Spleen (tissue), 11 donors: ENCODE results near the gene ARHGEF39. TPM values are rescaled to one million over a fixed set of nuclear protein-coding genes. Genes with fewer than 3 reads are reported as not detected.
A peak's percentile ranks its signal among the peaks of the same experiment; 100 is the strongest.

Source experiments
- DNase-seq: peaks from one replicate; pipeline ENCODE4 v3.0.0-alpha.2; 2020
- H3K27ac ChIP-seq, 8 donors: fragments of 200-600 bp; sonication (generic) in 7 of 8; 1 replicate in 4 of 8; 2 replicates in 4 of 8; pipeline versions ENCODE4 v1.5.0 to v1.8.0; 2016 to 2021; ENCODE audit warnings: inconsistent platforms in 4 of 8, mild to moderate bottlenecking in 4 of 8, moderate library complexity in 1 of 8
- H3K27me3 ChIP-seq, 7 donors: fragments of 200-600 bp; sonication (generic) in 6 of 7; replicated peaks in 1 of 7; 1 replicate in 4 of 7; 2 replicates in 3 of 7; pipeline versions ENCODE4 v1.5.0 to v1.8.0; 2016 to 2021; ENCODE audit warnings: inconsistent platforms in 3 of 7, mild to moderate bottlenecking in 1 of 7
- H3K36me3 ChIP-seq, 6 donors: fragments of 200-600 bp; sonication (generic) in 5 of 6; 1 replicate in 4 of 6; 2 replicates in 2 of 6; pipeline versions ENCODE4 v1.5.0 to v1.8.0; 2016 to 2021; ENCODE audit warnings: inconsistent platforms in 2 of 6
- H3K4me1 ChIP-seq, 6 donors: fragments of 200-600 bp; sonication (generic) in 5 of 6; 1 replicate in 3 of 6; 2 replicates in 3 of 6; pipeline versions ENCODE4 v1.5.0 to v1.8.0; 2016 to 2021; ENCODE audit warnings: inconsistent platforms in 3 of 6
- H3K4me3 ChIP-seq, 8 donors: fragments of 200-600 bp; sonication (generic) in 7 of 8; 1 replicate in 4 of 8; 2 replicates in 4 of 8; pipeline versions ENCODE4 v1.5.0 to v1.8.0; 2016 to 2021; ENCODE audit warnings: inconsistent platforms in 4 of 8, mild to moderate bottlenecking in 4 of 8, moderate library complexity in 2 of 8
- H3K9me3 ChIP-seq, 8 donors: fragments of 200-600 bp; sonication (generic) in 7 of 8; 1 replicate in 4 of 8; 2 replicates in 4 of 8; pipeline versions ENCODE4 v1.5.0 to v1.8.0; 2016 to 2021; ENCODE audit warnings: inconsistent platforms in 4 of 8
- POLR2A ChIP-seq, 3 donors: fragments of 450-650 bp; IDR thresholded peaks; one replicate each; pipeline ENCODE4 v1.5.1; 2017; ENCODE audit warnings: antibody characterized with exemption in 3 of 3, mild to moderate bottlenecking in 1 of 3
- POLR2AphosphoS5 ChIP-seq, 3 donors: sonication (generic); formaldehyde crosslinking; IDR thresholded peaks; one replicate each; pipeline ENCODE4 v1.5.1; 2017; ENCODE audit warnings: antibody characterized with exemption in 3 of 3
- WGBS, 5 donors: extraction: QIAGEN DNeasy Blood & Tissue Kit in 3 of 5; methylation state at CpG; one replicate each; pipeline versions ENCODE4 v1.1.5 to v1.1.7; 2013 to 2018; 5-methylcytosine and 5-hydroxymethylcytosine counted together
- intact Hi-C: fragments of 100-400 bp; cut with DNase I; formaldehyde crosslinking; loops from one replicate; pipeline ENCODE4 v1.15.0; 2023; ENCODE audit warnings: low total_unique reads
- polyA plus RNA-seq, 3 donors: library from polyadenylated mRNA; stranded (reverse); fragments of 200-250 nt; gene quantifications; one replicate each; pipeline ENCODE4 v1.2.1, GENCODE V29; 2013
- total RNA-seq, 7 donors: library from RNA; depleted of rRNA in 3 of 7; stranded (reverse); fragments of >200 nt in 3 of 7; fragmentation: NEBNext Ultra II Directional in 4 of 7; extraction: Animal tissue kit (Norgen Biotek cat#: 25700) in 4 of 7; gene quantifications; one replicate each; pipeline versions ENCODE4 v1.1.0 to v1.2.1, GENCODE V29; 2016 to 2021
- TF ChIP-seq, protein P1 (sequence below), 11 experiments: fragments of 200-600 bp in 7 of 11; fragments of 450-650 bp in 4 of 11; sonication (generic) in 4 of 11; IDR thresholded peaks in 8 of 11; conservative IDR thresholded peaks in 3 of 11; 1 replicate in 7 of 11; 2 replicates in 4 of 11; pipeline versions ENCODE4 v1.4.0 to v1.8.0; 2016 to 2021; ENCODE audit warnings: antibody characterized with exemption in 11 of 11, inconsistent platforms in 4 of 11, mild to moderate bottlenecking in 1 of 11
- donor health status: healthy with polysubstance abuse.
- donor health status: DM: no; HTN: no; CAD: no; lungs with moderate emphysema.
- donor health status: DM: no; HTN: no; CAD: no.
- donor health status: Bipolar disorder and iron deficiency.
- donor health status: healthy.
- donor health status: DM: no; HTN: no; CAD: no.
- donor health status: DM: yes; HTN: yes; CAD: no.

ARHGEF39 gene
- total and polyA plus RNA-seq, 10 donors, result 0.89 to 2.9 (median 1.3) TPM

DNA sequence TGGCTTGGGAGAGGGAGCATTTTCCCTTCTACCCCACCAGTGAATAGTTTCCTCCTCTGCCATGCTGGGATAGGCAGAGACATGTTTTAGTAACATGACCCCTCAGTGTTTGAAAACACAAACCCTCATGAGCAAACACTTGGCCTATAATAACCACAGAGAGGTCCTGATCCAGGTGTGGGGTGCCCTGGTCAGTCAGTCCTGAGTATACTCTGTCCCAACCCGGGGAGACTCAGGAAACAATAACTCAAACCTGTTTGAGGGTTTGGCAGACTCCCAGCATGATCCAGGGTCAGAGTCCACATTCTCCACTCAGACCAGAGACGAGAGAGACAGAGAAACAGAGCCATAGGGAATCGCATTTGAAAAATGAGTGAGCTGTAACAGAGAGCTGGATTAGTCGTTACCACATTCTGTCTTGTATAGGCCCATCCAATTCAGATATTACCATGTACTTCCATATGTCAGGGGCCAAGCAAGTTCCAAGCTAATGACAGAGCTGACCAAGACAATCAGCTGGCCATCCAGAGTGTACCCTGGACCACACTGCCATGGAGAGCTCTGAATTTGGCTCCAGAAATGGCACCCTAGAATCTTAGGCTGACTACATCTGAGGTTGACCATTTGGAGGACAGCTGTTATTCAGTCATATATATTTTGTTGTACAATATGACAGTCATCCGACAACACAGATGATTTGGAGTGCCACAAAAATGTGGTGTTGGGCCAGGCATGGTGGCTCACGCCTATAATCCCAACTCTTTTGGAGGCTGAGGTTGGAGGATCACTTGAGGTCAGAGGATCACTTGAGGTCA, 4.5 kb upstream of the ARHGEF39 start:
- Histone ChIP-seq H3K27me3 (no peaks in the 10 kb centered on the region), H3K36me3 (no peaks in the 10 kb centered on the region), H3K4me1 (peaks cover 5 to 23% (median 19%) of the 10 kb centered on the region in 6 donors), H3K4me3 (no peak overlapping the region), H3K9me3 (no peaks in the 10 kb centered on the region), H3K27ac (no peak overlapping the region)
- 63 to 78% (median 76%) methylated on average over 6 of the region's 6 CpGs for WGBS, 5 donors
- TF ChIP-seq, protein P1, sequence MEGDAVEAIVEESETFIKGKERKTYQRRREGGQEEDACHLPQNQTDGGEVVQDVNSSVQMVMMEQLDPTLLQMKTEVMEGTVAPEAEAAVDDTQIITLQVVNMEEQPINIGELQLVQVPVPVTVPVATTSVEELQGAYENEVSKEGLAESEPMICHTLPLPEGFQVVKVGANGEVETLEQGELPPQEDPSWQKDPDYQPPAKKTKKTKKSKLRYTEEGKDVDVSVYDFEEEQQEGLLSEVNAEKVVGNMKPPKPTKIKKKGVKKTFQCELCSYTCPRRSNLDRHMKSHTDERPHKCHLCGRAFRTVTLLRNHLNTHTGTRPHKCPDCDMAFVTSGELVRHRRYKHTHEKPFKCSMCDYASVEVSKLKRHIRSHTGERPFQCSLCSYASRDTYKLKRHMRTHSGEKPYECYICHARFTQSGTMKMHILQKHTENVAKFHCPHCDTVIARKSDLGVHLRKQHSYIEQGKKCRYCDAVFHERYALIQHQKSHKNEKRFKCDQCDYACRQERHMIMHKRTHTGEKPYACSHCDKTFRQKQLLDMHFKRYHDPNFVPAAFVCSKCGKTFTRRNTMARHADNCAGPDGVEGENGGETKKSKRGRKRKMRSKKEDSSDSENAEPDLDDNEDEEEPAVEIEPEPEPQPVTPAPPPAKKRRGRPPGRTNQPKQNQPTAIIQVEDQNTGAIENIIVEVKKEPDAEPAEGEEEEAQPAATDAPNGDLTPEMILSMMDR (IDR thresholded peaks at IDR 0.05 in 8 of 11, conservative IDR thresholded peaks at IDR 0.05 in 3 of 11), result no peak
- no peak for TF ChIP-seq POLR2AphosphoS5 (IDR thresholded peaks at IDR 0.05)
- TF ChIP-seq POLR2A (IDR thresholded peaks at IDR 0.05), result no peak
- peak; percentile 5 for DNase-seq
- intact Hi-C loops, result loop anchor here (10.0 kb wide), 1 partner anchor 65 kb away; the partner anchor contains the start of gene TESK1

DNA sequence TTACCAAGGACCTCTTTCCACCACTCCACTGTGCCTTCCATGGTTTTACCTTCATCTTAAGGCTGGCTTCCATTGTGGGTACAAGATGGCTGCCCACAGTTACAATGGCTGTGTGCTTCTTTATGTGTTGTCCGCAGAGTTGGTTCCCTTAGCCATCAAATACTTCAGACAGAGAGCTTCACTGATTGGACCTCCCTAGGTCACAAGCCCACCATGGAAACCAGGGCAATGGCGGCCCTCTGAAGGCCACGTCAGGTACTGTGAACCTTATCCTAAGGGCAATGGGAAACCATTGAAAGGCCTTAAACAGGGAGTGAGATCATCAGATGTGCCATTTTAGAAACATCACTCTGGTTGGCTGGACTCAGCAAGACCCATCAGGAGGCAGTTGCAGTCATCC, 2.9 kb upstream of the ARHGEF39 start:
- no peaks in the 10 kb centered on the region for H3K9me3 ChIP-seq
- no peaks in the 10 kb centered on the region for H3K36me3 ChIP-seq
- H3K27ac ChIP-seq, result no peak overlapping the region
- intact Hi-C loops, result loop anchor here (10.0 kb wide), 1 partner anchor 63 kb away; the partner anchor contains the start of gene TESK1
- WGBS, 5 donors, result 90 to 100% (median 94%) methylated on average over 3 of the region's 3 CpGs
- no peak for DNase-seq
- TF ChIP-seq, protein P1 (IDR thresholded peaks at IDR 0.05 in 8 of 11, conservative IDR thresholded peaks at IDR 0.05 in 3 of 11), result no peak
- no peaks in the 10 kb centered on the region for H3K27me3 ChIP-seq
- H3K4me3 ChIP-seq, result no peak overlapping the region
- peaks cover 5 to 39% (median 28%) of the 10 kb centered on the region in 6 donors for H3K4me1 ChIP-seq

DNA sequence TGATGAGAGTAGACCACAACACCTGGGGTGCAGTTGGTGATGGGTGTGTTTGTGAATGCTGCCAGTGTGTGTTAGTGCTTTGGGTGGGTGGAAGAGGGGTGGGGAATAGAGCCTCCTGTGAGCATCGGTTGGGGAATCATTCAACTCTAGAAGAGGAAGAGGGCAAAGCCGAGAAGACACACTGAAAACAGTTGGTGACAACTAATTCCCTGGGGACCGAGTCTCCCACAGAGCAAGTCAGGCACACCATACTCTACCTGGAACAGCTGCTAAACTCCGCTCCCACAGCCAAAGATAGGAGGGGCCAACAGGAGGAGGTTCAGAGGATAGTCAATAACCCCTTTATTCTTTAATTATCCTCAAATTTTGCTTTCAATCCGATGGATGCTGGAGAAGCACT, 1.6 kb upstream of the ARHGEF39 start:
- no peak for DNase-seq
- intact Hi-C loops, result loop anchor here (10.0 kb wide), 1 partner anchor 62 kb away; the partner anchor contains the start of gene TESK1
- no peak overlapping the region for H3K4me3 ChIP-seq
- H3K27me3 ChIP-seq, result no peaks in the 10 kb centered on the region
- H3K27ac ChIP-seq, result no peak overlapping the region
- H3K9me3 ChIP-seq, result no peaks in the 10 kb centered on the region
- H3K36me3 ChIP-seq, result peaks cover 0 to 12% (median under 1%) of the 10 kb centered on the region in 6 donors
- 64 to 85% (median 75%) methylated on average over 5 of the region's 5 CpGs for WGBS, 5 donors
- TF ChIP-seq, protein P1 (IDR thresholded peaks at IDR 0.05 in 8 of 11, conservative IDR thresholded peaks at IDR 0.05 in 3 of 11), result no peak
- TF ChIP-seq POLR2AphosphoS5 (IDR thresholded peaks at IDR 0.05) (no peak), POLR2A (IDR thresholded peaks at IDR 0.05) (no peak)
- peaks cover 16 to 53% (median 41%) of the 10 kb centered on the region in 6 donors for H3K4me1 ChIP-seq

DNA sequence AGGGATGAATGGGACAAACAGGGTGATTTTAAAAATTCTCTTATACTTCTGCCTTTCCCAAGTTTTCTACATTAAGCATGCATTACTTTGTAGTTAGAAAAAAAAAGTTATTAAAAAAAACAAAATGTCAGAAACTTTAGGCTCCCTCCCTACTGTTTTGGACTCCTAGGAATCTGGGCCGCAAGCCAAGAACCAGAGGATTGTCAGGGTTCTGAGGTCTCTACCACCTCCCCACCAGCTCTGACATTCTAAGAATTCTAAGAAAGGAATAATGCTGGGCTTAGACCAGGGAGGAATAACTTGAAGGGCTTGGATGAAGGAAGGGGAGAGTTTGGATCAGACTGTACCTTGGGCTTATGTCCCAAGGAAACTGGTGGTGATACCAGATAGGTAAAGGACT, 1.1 kb upstream of the ARHGEF39 start:
- Histone ChIP-seq H3K9me3 (no peaks in the 10 kb centered on the region), H3K4me3 (no peak overlapping the region), H3K4me1 (peaks cover 20 to 58% (median 46%) of the 10 kb centered on the region in 6 donors), H3K27ac (peak overlapping the region in 2 of 8 donors; percentile 69 to 97), H3K36me3 (peaks cover 0 to 17% (median 3%) of the 10 kb centered on the region in 6 donors), H3K27me3 (no peaks in the 10 kb centered on the region)
- intact Hi-C loops, result loop anchor here (10.0 kb wide), 1 partner anchor 61 kb away; the partner anchor contains the start of gene TESK1
- TF ChIP-seq POLR2A (IDR thresholded peaks at IDR 0.05) (no peak), POLR2AphosphoS5 (IDR thresholded peaks at IDR 0.05) (no peak)
- TF ChIP-seq, protein P1 (IDR thresholded peaks at IDR 0.05 in 8 of 11, conservative IDR thresholded peaks at IDR 0.05 in 3 of 11), result no peak
- 71 to 91% (median 79%) methylated on average over 1 of the region's 1 CpG for WGBS, 5 donors
- DNase-seq, result no peak
